ENCODE data around the gene KCNK1. TPM values are rescaled to one million over a fixed set of nuclear protein-coding genes. Genes with fewer than 3 reads are reported as not detected.
A peak's percentile ranks its signal among the peaks of the same experiment; 100 is the strongest.

KCNK1 gene
- polyA plus RNA-seq, 6 donors from 2014 or later: not detected

DNA sequence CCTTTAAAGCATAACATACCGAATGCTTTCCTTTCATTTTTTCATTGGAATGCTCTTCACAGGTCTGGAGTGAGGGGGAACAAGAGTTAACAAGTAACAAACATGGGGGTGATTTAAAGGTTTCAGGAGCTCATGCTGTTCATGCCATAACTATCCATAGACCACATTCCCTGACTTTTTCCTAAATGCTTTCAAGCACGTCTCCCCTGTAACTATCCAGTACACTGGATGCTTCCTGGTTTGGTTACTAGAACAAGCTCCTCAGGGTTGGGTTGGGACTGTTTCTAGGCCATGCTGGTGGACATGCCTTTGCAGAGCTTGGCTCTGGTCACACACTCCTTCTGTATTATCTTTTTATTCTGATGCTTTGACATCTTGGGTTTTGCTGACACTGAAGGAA, 38.6 kb downstream of the KCNK1 start:
- Mint-ChIP-seq H3K4me3 (no peak overlapping the region), H3K27me3 (peaks cover 5 to 16% (median 6%) of the 10 kb centered on the region in 3 donors), H3K36me3 (no peaks in the 10 kb centered on the region), H3K27ac (no peak overlapping the region), H3K9me3 (peaks cover 0 to 17% (median 3%) of the 10 kb centered on the region in 7 donors), H3K4me1 (no peaks in the 10 kb centered on the region)
- ATAC-seq (ENCODE audit: low read depth in 2 of 2) (no peak), DNase-seq (no peak)

DNA sequence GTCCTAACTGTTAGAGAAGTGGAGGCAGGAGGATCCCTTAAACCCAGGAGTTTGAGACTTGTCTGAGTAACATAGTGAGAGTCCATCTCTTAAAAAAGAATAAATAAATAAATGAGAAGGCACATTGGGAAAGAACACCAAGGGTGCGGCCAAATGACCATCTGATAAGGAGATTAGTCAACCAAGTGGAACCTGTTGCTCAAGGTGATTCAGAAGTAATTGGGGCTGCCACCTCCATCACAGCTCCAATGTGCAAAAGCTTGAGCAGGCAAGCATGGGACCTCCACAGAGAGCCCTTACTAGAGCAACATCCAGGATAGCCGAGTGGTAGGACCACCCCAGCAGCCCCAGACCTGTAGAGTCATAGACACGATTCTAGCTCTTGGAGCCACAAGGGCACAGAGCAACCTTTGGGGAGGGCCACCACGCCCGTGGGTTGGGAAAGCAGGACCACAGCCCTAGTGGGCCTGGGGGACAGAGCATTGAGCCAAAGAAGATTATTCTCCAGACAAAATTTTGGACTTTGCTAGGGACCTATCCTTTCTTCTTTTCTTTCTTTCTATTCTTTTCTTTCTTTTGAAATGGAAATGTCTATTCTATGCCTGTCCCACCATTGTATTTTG, 40.9 kb downstream of the KCNK1 start:
- ATAC-seq (ENCODE audit: low read depth in 2 of 2): no peak
- H3K27ac Mint-ChIP-seq: no peak overlapping the region
- peaks cover 6 to 16% (median 6%) of the 10 kb centered on the region in 3 donors for H3K27me3 Mint-ChIP-seq
- no peaks in the 10 kb centered on the region for H3K4me1 Mint-ChIP-seq
- no peaks in the 10 kb centered on the region for H3K36me3 Mint-ChIP-seq
- DNase-seq: no peak
- peaks cover 0 to 5% (median 0%) of the 10 kb centered on the region in 7 donors for H3K9me3 Mint-ChIP-seq
- H3K4me3 Mint-ChIP-seq: no peak overlapping the region

DNA sequence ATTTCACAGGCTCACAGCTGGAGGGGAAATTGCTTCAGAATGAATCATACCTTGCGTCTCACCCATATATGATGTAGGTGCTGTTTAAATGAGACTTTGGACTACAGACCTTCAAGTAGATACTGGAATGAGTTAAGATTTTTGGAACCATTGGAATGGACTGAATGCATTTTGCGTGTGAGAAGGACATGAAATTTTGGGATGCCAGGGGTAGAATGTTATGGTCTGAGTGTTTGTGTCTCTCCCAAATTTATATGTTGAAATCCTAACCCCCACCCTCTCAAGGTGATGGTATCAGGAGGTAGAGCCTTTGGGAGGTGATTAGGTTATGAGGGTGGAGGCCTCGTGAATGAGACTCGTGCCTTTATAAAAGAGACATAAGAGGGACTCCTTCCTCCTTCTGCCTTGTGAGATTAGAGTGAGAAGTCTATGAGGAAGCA, 41.4 kb downstream of the KCNK1 start:
- H3K36me3 Mint-ChIP-seq: no peaks in the 10 kb centered on the region
- H3K9me3 Mint-ChIP-seq: peaks cover 0 to 5% (median 0%) of the 10 kb centered on the region in 7 donors
- H3K27me3 Mint-ChIP-seq: peaks cover 6 to 10% (median 6%) of the 10 kb centered on the region in 3 donors
- no peak overlapping the region for H3K4me3 Mint-ChIP-seq
- ATAC-seq (ENCODE audit: low read depth in 2 of 2) (no peak), DNase-seq (no peak)
- H3K27ac Mint-ChIP-seq: no peak overlapping the region
- H3K4me1 Mint-ChIP-seq: no peaks in the 10 kb centered on the region

DNA sequence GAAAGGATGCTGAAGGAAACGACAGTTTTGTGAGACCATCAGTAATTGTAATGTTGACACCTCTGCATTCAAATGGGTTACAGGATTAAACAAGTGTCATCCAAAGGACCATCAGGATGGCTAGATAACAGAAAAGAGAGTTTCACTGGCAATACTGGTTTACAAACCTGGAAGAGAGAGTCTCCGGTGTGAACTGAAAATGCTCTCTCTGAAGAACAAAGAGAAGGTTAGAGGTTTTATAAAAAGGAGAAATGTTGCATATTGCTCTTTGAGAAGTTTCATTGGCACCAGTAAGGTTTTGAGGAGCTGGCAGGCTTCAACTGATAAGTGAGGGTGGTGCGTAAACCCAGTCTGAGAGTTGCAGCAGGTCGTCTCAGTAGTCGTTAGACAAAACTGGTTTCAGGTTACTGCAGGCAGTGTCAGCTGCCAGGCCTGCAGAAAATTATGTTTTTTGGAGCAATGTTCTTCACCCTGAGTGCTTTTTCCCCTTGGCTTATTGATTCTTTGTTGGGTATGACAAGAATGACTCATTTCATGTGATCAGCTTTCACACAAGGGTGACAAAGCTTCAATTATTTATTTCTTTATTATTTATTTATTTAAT, 42.2 kb downstream of the KCNK1 start:
- no peak for DNase-seq
- ATAC-seq (ENCODE audit: low read depth in 2 of 2): no peak
- Mint-ChIP-seq H3K36me3 (no peaks in the 10 kb centered on the region), H3K27me3 (peaks cover 6 to 10% (median 6%) of the 10 kb centered on the region in 3 donors), H3K9me3 (peaks cover 0 to 5% (median 0%) of the 10 kb centered on the region in 7 donors), H3K4me1 (no peaks in the 10 kb centered on the region), H3K27ac (no peak overlapping the region), H3K4me3 (no peak overlapping the region)

DNA sequence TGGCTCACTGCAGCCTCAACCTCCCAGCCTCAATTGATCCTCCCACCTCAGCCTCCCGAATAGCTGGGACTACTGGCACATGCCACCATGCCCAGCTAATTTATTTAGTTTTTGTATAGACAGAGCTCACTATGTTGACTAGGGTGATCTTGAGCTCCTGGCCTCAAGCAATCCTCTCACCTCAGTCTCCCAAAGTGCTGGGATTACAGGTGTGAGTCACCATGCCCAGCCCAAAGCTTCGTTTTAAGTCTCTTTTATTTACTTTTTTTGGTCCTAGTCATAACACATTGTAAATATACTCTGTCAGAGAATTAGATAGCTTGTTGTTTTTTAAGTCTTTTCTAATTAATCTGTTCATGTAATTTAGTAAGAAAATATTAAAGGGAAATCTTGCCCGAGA, 42.8 kb downstream of the KCNK1 start:
- Mint-ChIP-seq H3K36me3 (no peaks in the 10 kb centered on the region), H3K4me3 (no peak overlapping the region), H3K4me1 (no peaks in the 10 kb centered on the region), H3K9me3 (peaks cover 0 to 5% (median 0%) of the 10 kb centered on the region in 7 donors), H3K27me3 (peaks cover 6 to 10% (median 6%) of the 10 kb centered on the region in 3 donors), H3K27ac (peak overlapping the region in 1 of 6 donors; percentile 6)
- ATAC-seq (ENCODE audit: low read depth in 2 of 2) (no peak), DNase-seq (no peak)

DNA sequence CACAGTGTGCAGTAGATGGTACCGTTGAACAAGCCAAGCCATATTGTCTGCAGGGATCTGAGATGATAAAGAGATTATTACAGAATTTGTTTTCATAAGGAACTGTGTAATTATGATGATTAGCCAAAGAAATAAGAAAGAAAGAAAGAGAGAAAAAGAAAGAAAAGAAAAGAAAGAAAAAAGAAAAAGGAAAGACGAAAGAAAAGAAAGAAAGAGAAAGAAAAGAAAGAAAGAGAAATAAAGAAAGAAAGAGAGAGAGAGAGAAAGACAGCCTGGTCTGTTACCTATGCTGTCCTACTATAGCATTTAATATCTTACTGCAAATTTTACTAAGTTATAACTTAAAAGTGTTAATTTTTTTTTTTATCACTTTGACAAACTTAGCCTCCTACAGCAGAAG, 43.6 kb downstream of the KCNK1 start:
- H3K27ac Mint-ChIP-seq: peak overlapping the region in 1 of 6 donors; percentile 6
- no peak overlapping the region for H3K4me3 Mint-ChIP-seq
- DNase-seq (no peak), ATAC-seq (ENCODE audit: low read depth in 2 of 2) (no peak)
- H3K27me3 Mint-ChIP-seq: peaks cover 6 to 10% (median 6%) of the 10 kb centered on the region in 3 donors
- peaks cover 0 to 10% (median 0%) of the 10 kb centered on the region in 7 donors for H3K9me3 Mint-ChIP-seq
- H3K4me1 Mint-ChIP-seq: no peaks in the 10 kb centered on the region
- no peaks in the 10 kb centered on the region for H3K36me3 Mint-ChIP-seq

DNA sequence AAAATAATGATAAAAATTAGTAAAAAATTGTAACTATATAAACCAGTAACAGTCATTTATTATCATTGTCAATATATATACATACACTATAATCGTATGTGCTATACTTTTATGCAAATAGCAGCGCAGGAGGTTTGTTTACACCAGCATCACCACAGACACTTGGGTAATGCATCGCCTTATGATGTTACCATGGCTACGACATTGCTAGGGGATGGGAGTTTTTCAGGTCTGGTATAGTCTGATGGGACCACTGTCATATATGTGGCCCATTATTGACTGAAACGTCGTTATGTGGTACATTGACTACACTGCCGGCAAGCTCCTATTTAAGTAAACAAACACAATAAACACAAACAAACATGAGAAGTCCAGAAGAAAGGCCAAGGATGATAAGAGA, 45.6 kb downstream of the KCNK1 start:
- Mint-ChIP-seq H3K9me3 (peaks cover 0 to 10% (median 0%) of the 10 kb centered on the region in 7 donors), H3K4me1 (no peaks in the 10 kb centered on the region), H3K27me3 (peaks cover 6 to 10% (median 6%) of the 10 kb centered on the region in 3 donors), H3K27ac (no peak overlapping the region), H3K4me3 (no peak overlapping the region), H3K36me3 (no peaks in the 10 kb centered on the region)
- DNase-seq (no peak), ATAC-seq (ENCODE audit: low read depth in 2 of 2) (no peak)

DNA sequence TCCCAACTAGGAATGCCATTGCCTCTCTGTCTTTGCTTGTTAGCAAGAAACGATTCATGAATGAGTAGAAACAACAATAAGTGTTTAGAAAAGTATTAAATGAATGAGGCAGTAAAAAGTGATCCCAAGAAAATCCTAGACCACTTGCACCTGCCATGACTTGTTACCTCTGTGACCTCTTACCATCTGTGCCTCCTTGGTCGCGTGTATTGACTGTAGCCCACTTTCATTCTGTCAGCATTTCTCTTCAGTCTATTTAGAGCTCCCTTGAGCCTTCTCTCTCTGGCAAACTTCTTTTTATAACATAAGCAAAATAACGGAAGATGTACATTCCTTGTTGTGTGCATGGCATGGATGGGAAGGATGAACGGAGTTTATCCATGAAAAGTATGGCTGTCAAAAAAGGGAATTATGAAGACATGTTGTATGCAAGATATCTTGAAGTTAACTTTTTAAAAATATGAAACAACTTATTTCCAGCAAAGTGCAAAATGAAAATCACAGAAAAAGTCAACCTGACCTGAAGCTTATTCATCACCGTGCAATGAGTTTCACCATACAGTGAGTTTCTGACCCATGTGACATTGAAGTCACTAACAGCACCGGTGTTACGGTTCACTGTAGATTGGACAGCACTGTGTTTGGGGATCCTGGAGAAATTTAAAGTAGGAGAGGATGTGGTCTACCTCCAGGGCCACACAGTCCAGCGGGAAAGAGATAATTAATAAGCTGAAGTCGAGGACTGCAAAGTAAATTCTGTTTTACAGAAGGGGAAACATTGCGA, 47.7 kb downstream of the KCNK1 start:
- H3K9me3 Mint-ChIP-seq: peaks cover 0 to 10% (median 0%) of the 10 kb centered on the region in 7 donors
- no peaks in the 10 kb centered on the region for H3K4me1 Mint-ChIP-seq
- no peaks in the 10 kb centered on the region for H3K36me3 Mint-ChIP-seq
- DNase-seq: no peak
- no peak overlapping the region for H3K27ac Mint-ChIP-seq
- no peak for ATAC-seq (ENCODE audit: low read depth in 2 of 2)
- peaks cover 0 to 6% (median 0%) of the 10 kb centered on the region in 3 donors for H3K27me3 Mint-ChIP-seq
- H3K4me3 Mint-ChIP-seq: no peak overlapping the region

DNA sequence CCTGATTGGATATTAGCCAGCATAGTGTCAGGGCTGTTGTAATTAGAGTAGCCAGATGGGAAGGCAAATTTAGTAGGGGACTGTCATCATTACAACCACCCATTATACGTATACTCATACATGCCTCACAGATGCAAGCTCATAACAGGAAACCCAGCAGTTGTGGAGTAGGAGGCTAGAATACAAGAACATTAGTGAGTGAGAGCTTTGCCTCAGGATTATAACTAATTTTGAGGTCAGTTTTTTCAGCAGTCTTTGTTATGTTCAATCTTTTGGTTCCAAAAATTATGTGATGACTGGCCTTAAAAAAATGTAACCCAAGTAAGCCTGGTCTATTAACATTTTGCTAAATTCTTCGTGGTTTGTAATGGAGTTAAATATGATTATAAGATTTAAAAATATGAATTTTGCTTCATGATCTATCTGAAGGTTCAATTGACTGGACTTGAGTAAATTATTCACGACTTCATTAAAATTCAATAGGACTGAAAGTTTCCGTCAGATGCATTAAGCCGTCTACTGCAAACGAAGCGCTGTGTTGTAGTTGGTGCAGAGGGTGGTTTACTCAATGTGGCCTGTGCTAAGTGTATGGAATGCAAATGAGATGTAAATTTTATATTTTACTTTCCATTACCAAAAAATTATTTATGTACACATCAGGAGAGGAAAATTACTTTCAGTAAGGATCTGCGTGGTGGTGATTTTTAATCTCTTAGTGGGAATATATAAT, 48.8 kb downstream of the KCNK1 start:
- no peaks in the 10 kb centered on the region for H3K36me3 Mint-ChIP-seq
- H3K4me3 Mint-ChIP-seq: no peak overlapping the region
- ATAC-seq (ENCODE audit: low read depth in 2 of 2) (no peak), DNase-seq (no peak)
- no peaks in the 10 kb centered on the region for H3K4me1 Mint-ChIP-seq
- H3K27me3 Mint-ChIP-seq: no peaks in the 10 kb centered on the region
- H3K27ac Mint-ChIP-seq: no peak overlapping the region
- peaks cover 0 to 12% (median 0%) of the 10 kb centered on the region in 7 donors for H3K9me3 Mint-ChIP-seq

DNA sequence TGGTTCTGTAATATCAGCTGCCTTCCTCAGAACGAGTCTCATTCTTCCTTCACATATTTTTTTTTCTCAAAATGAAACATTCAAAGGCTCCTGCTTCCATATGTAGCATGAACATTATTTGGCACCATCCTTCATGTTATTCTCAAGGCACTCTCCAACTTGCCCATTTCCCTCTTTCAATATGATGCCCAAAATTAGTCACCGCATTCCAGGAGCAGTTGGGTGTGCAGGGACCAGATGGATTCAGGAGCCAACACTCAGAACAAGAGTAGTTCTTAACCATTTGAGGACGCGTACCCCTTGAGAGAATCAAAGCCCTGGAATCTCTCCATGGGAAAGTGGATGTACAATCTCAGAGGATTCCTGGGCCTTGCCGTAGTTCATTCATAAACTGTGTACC, 50.3 kb downstream of the KCNK1 start:
- Mint-ChIP-seq H3K27me3 (no peaks in the 10 kb centered on the region), H3K4me1 (no peaks in the 10 kb centered on the region), H3K36me3 (no peaks in the 10 kb centered on the region), H3K4me3 (peak overlapping the region in 1 of 8 donors; percentile 36), H3K27ac (no peak overlapping the region), H3K9me3 (peaks cover 0 to 12% (median 0%) of the 10 kb centered on the region in 7 donors)
- DNase-seq (no peak), ATAC-seq (ENCODE audit: low read depth in 2 of 2) (no peak)

DNA sequence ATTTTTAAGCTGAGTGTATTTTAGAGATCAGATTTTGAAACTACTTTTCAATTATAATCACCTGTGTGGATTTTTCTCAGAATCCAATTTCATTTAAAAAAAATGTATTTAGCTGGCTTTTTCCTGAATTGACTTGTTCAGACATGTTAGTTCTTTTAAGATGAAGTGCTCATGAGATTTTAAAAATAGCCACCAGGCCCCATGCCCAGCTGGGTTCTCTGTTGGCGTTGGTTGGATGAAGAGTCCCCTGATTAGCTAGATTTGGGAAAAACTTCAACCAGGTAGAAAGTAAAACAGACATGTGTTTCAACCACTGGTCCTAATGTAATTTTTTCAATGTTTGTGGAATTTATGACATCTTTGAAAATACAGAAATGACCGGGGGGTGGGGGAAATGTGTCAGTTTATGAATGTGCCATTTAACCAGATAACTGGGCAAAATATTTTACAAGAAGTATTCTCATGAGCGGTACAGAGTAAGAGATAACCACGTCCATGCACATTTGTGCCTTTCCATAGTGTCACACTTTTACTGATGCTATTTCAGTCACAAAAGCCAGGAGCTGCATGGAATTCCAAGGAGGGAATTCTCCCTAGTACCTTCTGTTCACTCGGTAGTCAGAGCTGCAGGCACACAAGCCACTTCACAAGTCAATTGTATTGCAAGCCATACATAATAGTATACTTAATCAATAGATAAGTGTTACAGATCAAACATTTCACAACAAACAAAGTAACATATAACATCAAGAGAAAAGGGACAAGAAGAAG, 51.1 kb downstream of the KCNK1 start:
- Mint-ChIP-seq H3K27me3 (no peaks in the 10 kb centered on the region), H3K4me1 (no peaks in the 10 kb centered on the region), H3K9me3 (peaks cover 0 to 12% (median 0%) of the 10 kb centered on the region in 7 donors), H3K4me3 (no peak overlapping the region), H3K27ac (no peak overlapping the region), H3K36me3 (no peaks in the 10 kb centered on the region)
- DNase-seq (no peak), ATAC-seq (ENCODE audit: low read depth in 2 of 2) (no peak)

DNA sequence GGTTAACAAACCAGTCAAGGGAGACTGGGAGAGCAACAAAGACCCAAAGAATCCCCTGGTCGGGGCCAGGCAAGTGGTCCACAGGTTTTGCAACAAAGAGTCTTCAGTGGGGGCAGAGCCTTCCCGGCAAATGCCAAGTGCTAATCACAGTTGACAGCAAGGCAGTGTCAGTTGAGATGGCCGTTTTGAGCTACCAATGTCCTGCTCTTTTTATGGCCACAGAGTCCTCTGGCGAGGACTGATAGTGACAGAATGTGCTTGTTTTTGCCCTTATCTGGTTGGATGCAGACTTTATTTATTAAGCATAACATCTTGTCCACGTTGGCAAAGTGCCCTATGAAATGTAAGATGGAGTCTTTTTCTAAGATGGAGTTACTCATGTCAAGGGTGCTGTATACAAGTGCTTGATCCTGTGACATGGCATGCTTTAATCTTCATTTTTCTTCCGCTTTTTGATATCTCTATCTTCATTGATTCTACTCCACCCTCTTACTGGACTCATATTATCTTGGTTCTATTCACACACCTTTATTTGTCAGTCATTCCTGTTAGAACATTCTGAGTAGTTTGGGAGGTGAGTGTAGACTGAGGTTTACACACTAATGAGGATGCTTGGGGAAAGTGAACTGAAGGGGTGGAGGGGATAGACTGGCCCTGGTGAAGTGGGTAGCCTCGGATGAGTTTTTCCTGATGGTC, 51.8 kb downstream of the KCNK1 start:
- Mint-ChIP-seq H3K4me1 (no peaks in the 10 kb centered on the region), H3K9me3 (peaks cover 0 to 16% (median 0%) of the 10 kb centered on the region in 7 donors), H3K27ac (peak overlapping the region in 1 of 6 donors; percentile 31), H3K36me3 (no peaks in the 10 kb centered on the region), H3K4me3 (no peak overlapping the region), H3K27me3 (no peaks in the 10 kb centered on the region)
- no peak for DNase-seq
- no peak for ATAC-seq (ENCODE audit: low read depth in 2 of 2)
